Measurements from ENCODE around the gene TOB2.

GRCh38 chr22:41417622-41418390, 28.8 kb downstream of the TOB2 start:
- TF ChIP-seq CTCF (IDR thresholded peaks at IDR 0.05): no peak
- no peak for TF ChIP-seq POLR2A (IDR thresholded peaks at IDR 0.05)

Measured in testis (tissue), 2 donors.